Renal cortex interstitium (tissue), 11 donors: ENCODE results near the gene CBX3. TPM values are rescaled to one million over a fixed set of nuclear protein-coding genes. Genes with fewer than 3 reads are reported as not detected.
"Not testable (repeated sequence)": the region's sequence is repeated elsewhere in the genome, so short reads cannot be mapped to it uniquely, and the experiment has no call there.

Experiments used
- DNase-seq, 11 donors: peaks; one replicate each; pipeline ENCODE4 v3.0.0-alpha.2; 2013; ENCODE audit warnings: low read depth in 9 of 11, low spot score in 4 of 11; ENCODE audit errors: extremely low read depth in 1 of 11
- polyA plus RNA-seq, 3 donors: library from polyadenylated mRNA; unstranded; fragments of 120-200 nt; gene quantifications; one replicate each; pipeline ENCODE4 v1.2.1, GENCODE V29; 2013; ENCODE audit not compliant: insufficient read length in 3 of 3

Gene CBX3
- polyA plus RNA-seq, 3 donors, result 305 to 407 (median 320) TPM

GRCh38 chr7:26162431-26162830 is 39.1 kb upstream of the CBX3 start:
- DNase-seq, result no peak

- not testable (repeated sequence) for DNase-seq
Measured at GRCh38 chr7:26163804-26164203, 37.7 kb upstream of the CBX3 start.

- no peak for DNase-seq
Measured at GRCh38 chr7:26165950-26166683, 35.4 kb upstream of the CBX3 start.

- DNase-seq, result no peak
Measured at GRCh38 chr7:26166684-26167266, 34.8 kb upstream of the CBX3 start.

- DNase-seq, result no peak
Measured at GRCh38 chr7:26167303-26167934, 34.1 kb upstream of the CBX3 start.

GRCh38 chr7:26168458-26169023 is 33.0 kb upstream of the CBX3 start:
- no peak for DNase-seq

- no peak for DNase-seq
Measured at GRCh38 chr7:26169271-26169670, 32.3 kb upstream of the CBX3 start.

- no peak for DNase-seq
Measured at GRCh38 chr7:26170663-26171062, 30.9 kb upstream of the CBX3 start.

- no peak for DNase-seq
Measured at GRCh38 chr7:26171601-26172000, 29.9 kb upstream of the CBX3 start.

GRCh38 chr7:26172048-26172447 is 29.5 kb upstream of the CBX3 start:
- no peak for DNase-seq

GRCh38 chr7:26175903-26176302 is 25.6 kb upstream of the CBX3 start:
- not testable (repeated sequence) for DNase-seq

GRCh38 chr7:26176696-26177095 is 24.8 kb upstream of the CBX3 start:
- not testable (repeated sequence) for DNase-seq

- not testable (repeated sequence) for DNase-seq
Measured at GRCh38 chr7:26177269-26177668, 24.3 kb upstream of the CBX3 start.

GRCh38 chr7:26178272-26178960 is 23.1 kb upstream of the CBX3 start:
- no peak for DNase-seq

- DNase-seq, result no peak
Measured at GRCh38 chr7:26179422-26179821, 22.1 kb upstream of the CBX3 start.

GRCh38 chr7:26179826-26180497 is 21.6 kb upstream of the CBX3 start:
- DNase-seq, result no peak

GRCh38 chr7:26180792-26181198 is 20.8 kb upstream of the CBX3 start:
- no peak for DNase-seq

GRCh38 chr7:26181474-26182227 is 19.9 kb upstream of the CBX3 start:
- DNase-seq, result no peak
